Glutamatergic neuron (in vitro differentiated cells): ENCODE results near the gene PI4K2A. TPM values are rescaled to one million over a fixed set of nuclear protein-coding genes. Genes with fewer than 3 reads are reported as not detected.
"Not testable (repeated sequence)": the region's sequence is repeated elsewhere in the genome, so short reads cannot be mapped to it uniquely, and the experiment has no call there.

ENCODE experiments used
- DNase-seq: peaks from one replicate; pipeline ENCODE4 v3.0.0; 2022
- H3K27ac Mint-ChIP-seq: one replicate; pipeline ENCODE4 v1.8.0; 2020; ENCODE audit warnings: mild to moderate bottlenecking, mixed read lengths, inconsistent platforms; ENCODE audit not compliant: unreplicated experiment
- H3K27me3 Mint-ChIP-seq: one replicate; pipeline ENCODE4 v1.8.0; 2020; ENCODE audit warnings: mild to moderate bottlenecking, moderate library complexity, mixed read lengths, inconsistent platforms; ENCODE audit not compliant: unreplicated experiment
- H3K36me3 Mint-ChIP-seq: one replicate; pipeline ENCODE4 v1.8.0; 2020; ENCODE audit warnings: mild to moderate bottlenecking, mixed read lengths, inconsistent platforms; ENCODE audit not compliant: unreplicated experiment
- H3K4me1 Mint-ChIP-seq: one replicate; pipeline ENCODE4 v1.8.0; 2020; ENCODE audit warnings: mild to moderate bottlenecking, low read depth, mixed read lengths, inconsistent platforms; ENCODE audit not compliant: unreplicated experiment
- H3K4me3 Mint-ChIP-seq: one replicate; pipeline ENCODE4 v1.8.0; 2020; ENCODE audit warnings: mild to moderate bottlenecking, mixed read lengths, inconsistent platforms; ENCODE audit not compliant: unreplicated experiment
- H3K9me3 Mint-ChIP-seq: one replicate; pipeline ENCODE4 v1.8.0; 2020; ENCODE audit warnings: mild to moderate bottlenecking, moderate library complexity, mixed read lengths, inconsistent platforms; ENCODE audit not compliant: unreplicated experiment
- total RNA-seq: library from RNA; stranded (reverse); fragmentation: NEBNext Ultra II Directional; extraction: Animal tissue kit (Norgen Biotek cat#: 25700); gene quantifications from one replicate; pipeline ENCODE4 v1.2.1, GENCODE V29; 2021; ENCODE audit not compliant: unreplicated experiment
- TF ChIP-seq, protein P1 (sequence below): fragments of 200-600 bp; sonication (generic); IDR thresholded peaks from one replicate; pipeline ENCODE4 v1.5.0; 2021; ENCODE audit not compliant: partially characterized antibody, unreplicated experiment

PI4K2A gene
- total RNA-seq, 1 donor from 2014 or later = 17.9 TPM

GRCh38 chr10:97683556-97684367 is 43.3 kb downstream of the PI4K2A start:
- TF ChIP-seq, protein P1, sequence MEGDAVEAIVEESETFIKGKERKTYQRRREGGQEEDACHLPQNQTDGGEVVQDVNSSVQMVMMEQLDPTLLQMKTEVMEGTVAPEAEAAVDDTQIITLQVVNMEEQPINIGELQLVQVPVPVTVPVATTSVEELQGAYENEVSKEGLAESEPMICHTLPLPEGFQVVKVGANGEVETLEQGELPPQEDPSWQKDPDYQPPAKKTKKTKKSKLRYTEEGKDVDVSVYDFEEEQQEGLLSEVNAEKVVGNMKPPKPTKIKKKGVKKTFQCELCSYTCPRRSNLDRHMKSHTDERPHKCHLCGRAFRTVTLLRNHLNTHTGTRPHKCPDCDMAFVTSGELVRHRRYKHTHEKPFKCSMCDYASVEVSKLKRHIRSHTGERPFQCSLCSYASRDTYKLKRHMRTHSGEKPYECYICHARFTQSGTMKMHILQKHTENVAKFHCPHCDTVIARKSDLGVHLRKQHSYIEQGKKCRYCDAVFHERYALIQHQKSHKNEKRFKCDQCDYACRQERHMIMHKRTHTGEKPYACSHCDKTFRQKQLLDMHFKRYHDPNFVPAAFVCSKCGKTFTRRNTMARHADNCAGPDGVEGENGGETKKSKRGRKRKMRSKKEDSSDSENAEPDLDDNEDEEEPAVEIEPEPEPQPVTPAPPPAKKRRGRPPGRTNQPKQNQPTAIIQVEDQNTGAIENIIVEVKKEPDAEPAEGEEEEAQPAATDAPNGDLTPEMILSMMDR = no peak
- Mint-ChIP-seq H3K36me3 (no peaks in the 10 kb centered on the region), H3K9me3 (peaks cover 3% of the 10 kb centered on the region), H3K27ac (no peak overlapping the region), H3K4me1 (peaks cover 17% of the 10 kb centered on the region), H3K27me3 (peaks cover 5% of the 10 kb centered on the region), H3K4me3 (no peak overlapping the region)
- DNase-seq = no peak

GRCh38 chr10:97684368-97684713 is 43.9 kb downstream of the PI4K2A start:
- not testable (repeated sequence) for H3K9me3 Mint-ChIP-seq, H3K27me3 Mint-ChIP-seq, DNase-seq, H3K27ac Mint-ChIP-seq, H3K4me3 Mint-ChIP-seq, H3K36me3 Mint-ChIP-seq
- peaks cover 17% of the 10 kb centered on the region for H3K4me1 Mint-ChIP-seq

GRCh38 chr10:97684866-97685394 is 44.5 kb downstream of the PI4K2A start:
- Mint-ChIP-seq H3K27ac (no peak overlapping the region), H3K36me3 (no peaks in the 10 kb centered on the region), H3K4me1 (peaks cover 17% of the 10 kb centered on the region), H3K4me3 (no peak overlapping the region), H3K9me3 (peaks cover 3% of the 10 kb centered on the region), H3K27me3 (peaks cover 5% of the 10 kb centered on the region)
- no peak for DNase-seq
- TF ChIP-seq, protein P1 = no peak

DNA sequence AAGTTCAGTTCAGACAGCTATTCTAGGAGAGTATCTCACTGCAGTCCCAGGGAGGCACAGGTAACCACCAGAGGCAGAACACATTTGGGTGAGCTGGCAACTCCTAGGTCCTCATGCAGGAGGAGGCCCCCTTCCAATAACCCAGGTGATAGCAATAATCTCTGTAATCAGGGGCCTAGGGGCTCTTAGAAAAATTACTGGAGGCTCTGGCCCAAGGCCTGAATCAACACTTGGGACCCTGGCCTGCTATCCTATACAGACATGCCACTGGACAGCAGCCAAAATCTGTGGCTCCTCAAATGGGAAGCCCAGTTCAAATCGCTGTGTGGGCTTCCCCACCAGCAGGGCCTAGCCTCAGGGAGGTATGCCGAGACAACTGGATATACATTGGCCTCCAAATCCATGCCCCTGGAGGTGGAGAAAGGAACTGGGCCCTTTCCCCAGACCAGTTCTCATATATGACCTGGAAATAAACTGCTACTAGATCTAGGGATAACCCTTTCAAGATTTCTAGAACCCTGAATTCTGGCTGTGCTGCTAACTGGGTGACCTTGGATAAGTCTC is 45.0 kb downstream of the PI4K2A start:
- Mint-ChIP-seq H3K27ac (no peak overlapping the region), H3K27me3 (peaks cover 5% of the 10 kb centered on the region), H3K36me3 (no peaks in the 10 kb centered on the region), H3K9me3 (peaks cover 3% of the 10 kb centered on the region), H3K4me3 (no peak overlapping the region), H3K4me1 (peaks cover 17% of the 10 kb centered on the region)
- DNase-seq = no peak
- TF ChIP-seq, protein P1 = peak; percentile 16

DNA sequence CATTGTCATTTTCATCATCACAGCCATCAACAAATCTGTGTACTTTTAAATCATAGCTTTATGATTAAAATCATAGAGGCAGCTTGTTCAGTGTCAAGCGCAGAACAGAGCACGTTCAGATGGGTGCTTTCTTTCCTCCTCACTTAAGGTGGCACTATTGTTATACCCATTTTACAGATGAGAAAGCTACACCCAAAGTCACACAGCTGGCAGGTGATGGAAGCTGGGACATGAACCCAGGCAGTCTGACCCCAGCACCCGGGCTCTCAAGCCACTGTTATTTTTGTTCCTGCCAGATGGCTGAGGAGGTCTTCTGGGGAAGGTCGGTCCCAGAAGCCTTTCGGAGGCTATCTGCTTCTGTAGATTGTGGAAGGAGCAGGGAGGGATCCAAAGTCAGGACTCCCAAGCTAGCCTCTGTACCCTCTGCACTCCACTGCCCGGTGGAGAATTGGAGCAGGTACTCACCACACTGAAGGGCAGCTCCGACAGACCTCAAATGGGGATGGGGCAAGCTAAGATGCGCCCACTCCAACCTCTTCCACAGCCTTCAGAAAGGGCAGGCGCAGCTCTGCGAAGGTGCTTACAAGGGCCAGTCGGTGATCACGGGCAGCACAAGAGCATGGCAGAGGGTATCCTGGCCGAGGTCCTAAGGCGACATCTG is 46.0 kb downstream of the PI4K2A start:
- H3K36me3 Mint-ChIP-seq = no peaks in the 10 kb centered on the region
- H3K27me3 Mint-ChIP-seq = peaks cover 5% of the 10 kb centered on the region
- peak overlapping the region; percentile 90 for H3K4me3 Mint-ChIP-seq
- TF ChIP-seq, protein P1 = no peak
- peak overlapping the region; percentile 68 for H3K27ac Mint-ChIP-seq
- H3K9me3 Mint-ChIP-seq = peaks cover 3% of the 10 kb centered on the region
- DNase-seq = no peak
- H3K4me1 Mint-ChIP-seq = peaks cover 17% of the 10 kb centered on the region
